HG02798 (cell line): ENCODE results near the gene RIOK3.
"Not testable (repeated sequence)": the region's sequence is repeated elsewhere in the genome, so short reads cannot be mapped to it uniquely, and the experiment has no call there.

Experiments
- ATAC-seq: cut with Tn5 transposase; IDR thresholded peaks from one replicate; pipeline ENCODE4 v1.9.1; 2021; ENCODE audit warnings: mild to moderate bottlenecking; ENCODE audit not compliant: unreplicated experiment, poor library complexity

RIOK3 gene

GRCh38 chr18:23452728-23453679 lies at the start of gene RIOK3:
Gene RIOK3 (plus strand): TSS chr18:23453287. CDS start chr18:23453440, 153 bp downstream.
- ATAC-seq: peak; percentile 99

DNA sequence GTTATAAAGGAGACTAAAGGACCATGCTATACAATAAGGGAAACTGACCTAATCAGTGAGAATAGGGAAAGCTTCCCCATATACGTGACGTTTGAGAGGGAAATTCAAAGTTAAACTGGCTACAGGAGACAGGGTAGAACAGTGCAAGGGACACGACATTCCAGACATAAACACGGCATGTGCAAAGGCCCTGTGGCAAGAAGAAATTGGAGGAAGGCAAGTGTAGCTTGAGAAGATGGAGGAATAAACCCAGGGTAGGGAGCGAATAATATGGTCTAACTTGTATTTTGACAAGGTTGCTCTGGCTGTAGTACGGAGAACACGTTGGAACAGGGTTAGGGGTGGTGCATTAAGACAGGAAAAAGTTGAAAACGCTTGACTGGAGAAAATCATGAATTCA lies 49.8 kb upstream of the RIOK3 start:
- no peak for ATAC-seq

GRCh38 chr18:23405636-23406035 lies 47.5 kb upstream of the RIOK3 start:
- no peak for ATAC-seq

GRCh38 chr18:23406271-23406787 lies 46.8 kb upstream of the RIOK3 start:
- no peak for ATAC-seq

DNA sequence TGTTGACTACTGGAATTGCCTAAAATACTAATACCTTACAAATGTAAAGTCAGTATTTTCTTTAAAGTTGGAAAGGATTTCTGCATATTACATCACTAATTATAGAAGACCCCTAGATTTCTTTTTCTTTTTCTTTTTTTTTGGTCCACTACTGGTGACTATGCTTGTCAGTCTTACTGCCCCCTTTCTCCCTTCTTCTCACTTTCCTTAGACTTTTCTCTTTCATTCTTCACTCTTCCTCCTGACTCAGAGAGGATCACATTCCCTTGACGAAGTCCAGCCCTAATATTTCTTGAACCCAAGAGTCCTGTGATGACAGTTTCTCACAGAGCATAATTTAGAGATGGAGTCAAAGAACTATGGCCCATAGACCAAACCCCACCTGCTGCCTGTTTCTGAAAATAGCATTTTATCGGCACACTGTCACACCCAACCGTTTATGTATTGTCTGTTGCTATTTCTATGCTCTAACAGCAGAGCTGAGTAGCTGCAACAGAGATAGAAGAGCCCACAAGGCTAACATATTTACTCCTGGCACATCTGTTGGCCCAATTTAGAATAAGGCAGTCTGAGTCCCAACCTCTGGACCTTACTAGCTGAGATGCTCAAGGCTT lies 40.6 kb upstream of the RIOK3 start:
- no peak for ATAC-seq

DNA sequence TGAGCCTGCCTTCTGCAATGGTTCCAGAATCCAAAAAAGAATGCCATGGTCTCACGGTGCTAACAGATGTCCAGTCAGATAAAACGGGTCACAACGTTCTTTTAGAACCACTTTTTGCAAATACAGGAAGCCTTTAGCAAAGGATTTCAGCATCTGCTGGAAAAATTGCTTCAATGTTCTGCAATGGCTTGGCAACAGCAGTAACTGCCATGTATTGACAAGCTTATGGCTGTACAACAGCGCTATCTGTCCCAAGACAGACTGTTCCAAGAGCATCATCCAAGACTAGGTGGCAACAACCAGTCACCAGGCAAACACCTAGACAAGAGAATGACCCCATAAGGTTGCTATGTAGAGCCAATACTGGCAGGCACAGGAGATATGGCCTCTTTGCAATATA lies 37.6 kb upstream of the RIOK3 start:
- ATAC-seq: no peak

GRCh38 chr18:23416298-23416697 lies 36.8 kb upstream of the RIOK3 start:
- ATAC-seq: no peak

DNA sequence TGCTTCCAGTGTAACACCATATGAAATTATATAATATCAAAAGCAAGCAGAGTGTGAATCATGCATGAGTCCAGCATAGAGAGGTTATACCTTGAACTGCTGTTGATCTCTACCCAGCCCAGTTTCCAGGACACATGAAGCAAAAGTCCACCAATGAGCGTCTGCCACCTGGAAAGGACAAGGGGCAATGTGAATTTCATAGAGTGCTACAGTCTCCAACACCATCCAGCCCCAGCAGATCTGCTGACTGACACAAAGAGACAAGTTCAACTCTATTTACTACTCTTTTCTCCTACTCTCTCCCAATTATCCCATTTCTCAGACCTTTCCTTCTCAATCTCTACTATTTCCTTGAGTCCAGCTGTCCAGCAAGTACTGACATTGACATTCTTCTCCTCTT lies 31.8 kb upstream of the RIOK3 start:
- ATAC-seq: no peak

GRCh38 chr18:23422751-23423418 lies 30.2 kb upstream of the RIOK3 start:
- peak; percentile 94 for ATAC-seq

DNA sequence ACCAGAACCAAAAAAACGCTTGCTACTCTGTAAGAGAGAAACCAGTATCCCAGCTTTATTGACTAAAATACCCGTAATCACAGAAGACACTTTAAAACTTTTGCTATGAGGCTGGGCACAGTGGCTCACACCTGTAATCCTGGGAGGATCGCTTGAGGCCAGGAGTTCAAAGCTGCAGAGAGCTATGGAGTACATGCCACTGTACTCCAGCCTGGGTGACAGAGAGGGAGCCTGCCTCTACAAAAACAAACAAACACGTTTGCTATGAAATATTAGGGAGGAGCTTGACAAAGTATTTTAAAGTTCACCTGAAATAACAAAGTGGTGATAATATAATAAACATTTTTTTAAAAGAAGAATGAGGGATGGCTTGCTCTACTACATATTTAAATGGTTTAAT lies 28.5 kb upstream of the RIOK3 start:
- no peak for ATAC-seq

DNA sequence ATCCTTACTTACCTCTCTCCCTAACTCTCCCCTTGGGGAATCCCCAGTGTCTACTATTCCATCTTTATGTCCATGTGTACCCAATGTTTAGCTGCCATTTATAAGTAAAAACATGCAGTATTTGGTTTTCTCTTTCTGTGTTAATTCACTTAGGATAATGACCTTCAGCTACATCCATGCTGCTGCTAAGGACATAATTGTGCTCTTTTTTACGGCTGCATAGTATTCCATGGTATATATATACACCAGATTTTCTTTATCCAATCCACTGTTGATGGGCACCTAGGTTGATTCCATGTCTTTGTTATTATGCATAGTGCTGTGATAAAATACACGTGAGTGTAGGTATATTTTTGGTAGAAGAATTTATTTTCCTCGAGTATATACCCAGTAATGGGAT lies 24.3 kb upstream of the RIOK3 start:
- no peak for ATAC-seq

- ATAC-seq: not testable (repeated sequence)
Measured at GRCh38 chr18:23429538-23429937, 23.5 kb upstream of the RIOK3 start.

GRCh38 chr18:23433360-23433759 lies 19.7 kb upstream of the RIOK3 start:
- no peak for ATAC-seq

GRCh38 chr18:23437357-23438045 lies 15.6 kb upstream of the RIOK3 start:
- ATAC-seq: peak; percentile 99

GRCh38 chr18:23438046-23438377 lies 15.1 kb upstream of the RIOK3 start:
- no peak for ATAC-seq

- ATAC-seq: no peak
Measured at GRCh38 chr18:23438608-23439366, 14.3 kb upstream of the RIOK3 start.

- ATAC-seq: no peak
Measured at GRCh38 chr18:23440131-23440530, 13.0 kb upstream of the RIOK3 start.

DNA sequence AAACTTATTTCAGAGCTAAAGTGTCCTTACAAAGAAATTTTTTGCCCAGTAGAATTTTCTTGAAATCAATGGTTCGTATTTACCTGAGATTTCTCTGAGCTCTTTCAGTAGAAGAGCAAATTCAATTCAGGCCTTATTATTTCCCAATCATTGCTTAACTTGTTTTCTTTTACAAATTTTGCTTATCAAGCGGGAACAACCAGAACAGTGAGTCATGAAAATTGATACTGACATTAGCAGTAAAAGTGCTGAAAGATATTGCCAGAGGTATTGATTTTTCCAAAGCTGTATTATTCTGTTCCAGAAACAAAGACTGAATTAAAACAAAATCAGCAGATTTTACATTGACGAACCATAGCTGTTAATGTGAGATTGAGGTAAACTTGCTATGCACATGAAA lies 10.1 kb upstream of the RIOK3 start:
- no peak for ATAC-seq

DNA sequence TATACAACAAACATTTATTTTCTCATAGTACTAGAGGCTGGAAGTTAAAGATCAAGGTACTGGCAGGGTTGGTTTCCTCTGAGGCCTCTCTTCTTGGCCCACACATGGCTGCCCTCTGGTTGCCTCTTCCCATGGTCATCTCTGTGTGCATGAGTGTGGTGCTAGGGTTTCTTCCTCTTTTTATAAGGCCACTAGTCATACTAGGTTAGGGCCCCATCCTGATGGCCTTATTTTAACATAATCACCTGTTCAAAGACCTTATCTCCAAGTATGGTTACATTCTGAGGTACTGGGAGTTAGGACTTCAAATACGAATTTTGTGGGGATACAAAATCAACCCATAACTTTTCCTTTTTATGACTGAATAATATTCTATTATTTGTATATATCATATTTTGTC lies 4.8 kb upstream of the RIOK3 start:
- no peak for ATAC-seq

DNA sequence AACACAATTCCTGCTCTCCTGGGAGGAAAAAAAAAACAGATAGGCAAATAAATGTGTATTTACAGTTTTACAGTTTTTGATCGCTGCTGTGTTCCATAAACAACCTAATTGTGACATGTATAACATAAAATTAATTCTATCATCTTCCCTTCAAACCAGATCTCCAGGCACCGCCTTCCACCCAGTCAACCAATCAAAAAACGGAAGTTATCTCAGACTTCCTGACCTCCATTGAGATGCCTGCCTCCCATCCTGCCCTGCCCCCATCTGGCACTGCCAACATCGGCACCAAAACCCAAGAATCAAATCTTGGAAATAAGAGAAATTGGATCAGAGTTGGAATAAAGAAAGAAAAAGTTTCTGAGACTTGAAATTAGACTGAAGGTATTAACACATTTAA lies 3.1 kb upstream of the RIOK3 start:
- no peak for ATAC-seq
